AG20443 (cell line): ENCODE data around the gene UTS2B.

Source experiments
- DNase-seq: peaks from one replicate; pipeline ENCODE4 v3.0.0; 2012; ENCODE audit warnings: low spot score, mixed read lengths

UTS2B gene

GRCh38 chr3:191321019-191321767, 9.1 kb downstream of the UTS2B start:
- DNase-seq, result no peak

GRCh38 chr3:191320316-191320715, 10.0 kb downstream of the UTS2B start:
- no peak for DNase-seq

GRCh38 chr3:191316876-191317603, 13.3 kb downstream of the UTS2B start:
- no peak for DNase-seq

- DNase-seq, result no peak
Observed at GRCh38 chr3:191314109-191314728, 16.1 kb downstream of the UTS2B start.

- DNase-seq, result no peak
Observed at GRCh38 chr3:191313296-191313695, 17.0 kb downstream of the UTS2B start.

- DNase-seq, result no peak
Observed at GRCh38 chr3:191307341-191307740, 23.0 kb downstream of the UTS2B start.

- no peak for DNase-seq
Observed at GRCh38 chr3:191306428-191306827, 23.9 kb downstream of the UTS2B start.

GRCh38 chr3:191303596-191303995, 26.7 kb downstream of the UTS2B start:
- no peak for DNase-seq

GRCh38 chr3:191302451-191302850, 27.9 kb downstream of the UTS2B start:
- DNase-seq, result no peak

GRCh38 chr3:191301782-191302411, 28.4 kb downstream of the UTS2B start:
- no peak for DNase-seq

- DNase-seq, result no peak
Observed at GRCh38 chr3:191301017-191301416, 29.3 kb downstream of the UTS2B start.

- no peak for DNase-seq
Observed at GRCh38 chr3:191300422-191300821, 29.9 kb downstream of the UTS2B start.

- DNase-seq, result no peak
Observed at GRCh38 chr3:191298846-191299245, 31.5 kb downstream of the UTS2B start.

GRCh38 chr3:191296041-191296541, 34.2 kb downstream of the UTS2B start:
- no peak for DNase-seq

- no peak for DNase-seq
Observed at GRCh38 chr3:191294291-191294690, 36.0 kb downstream of the UTS2B start.

GRCh38 chr3:191292243-191293015, 37.9 kb downstream of the UTS2B start:
- no peak for DNase-seq

- DNase-seq, result no peak
Observed at GRCh38 chr3:191290311-191291025, 39.9 kb downstream of the UTS2B start.

- DNase-seq, result no peak
Observed at GRCh38 chr3:191283400-191283799, 46.9 kb downstream of the UTS2B start.

GRCh38 chr3:191282251-191283185, 47.8 kb downstream of the UTS2B start:
- no peak for DNase-seq

GRCh38 chr3:191280882-191281281, 49.4 kb downstream of the UTS2B start:
- DNase-seq, result no peak
